Measurements from ENCODE around the gene TPO.
"Not testable (repeated sequence)": the region's sequence is repeated elsewhere in the genome, so short reads cannot be mapped to it uniquely, and the experiment has no call there.

Gene TPO

GRCh38 chr2:1563084-1563857 lies 150.0 kb downstream of the TPO start:
- no peak for DNase-seq

- peak; percentile 43 for DNase-seq
Measured at GRCh38 chr2:1563943-1564891, 151.0 kb downstream of the TPO start.

- DNase-seq = no peak
Measured at GRCh38 chr2:1567556-1568344, 154.5 kb downstream of the TPO start.

DNA sequence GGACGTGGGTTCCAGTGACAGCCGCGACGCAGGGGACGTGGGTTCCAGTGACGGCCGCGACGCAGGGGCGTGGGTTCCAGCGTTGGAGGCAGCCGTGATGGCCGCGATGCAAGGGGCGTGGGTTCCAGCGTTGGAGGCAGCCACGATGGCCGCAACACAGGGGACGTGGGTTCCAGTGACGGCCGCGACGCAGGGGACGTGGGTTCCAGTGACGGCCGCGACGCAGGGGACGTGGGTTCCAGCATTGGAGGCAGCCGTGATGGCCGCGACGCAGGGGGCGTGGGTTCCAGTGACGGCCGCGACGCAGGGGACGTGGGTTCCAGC lies 155.0 kb downstream of the TPO start:
- DNase-seq = not testable (repeated sequence)

DNA sequence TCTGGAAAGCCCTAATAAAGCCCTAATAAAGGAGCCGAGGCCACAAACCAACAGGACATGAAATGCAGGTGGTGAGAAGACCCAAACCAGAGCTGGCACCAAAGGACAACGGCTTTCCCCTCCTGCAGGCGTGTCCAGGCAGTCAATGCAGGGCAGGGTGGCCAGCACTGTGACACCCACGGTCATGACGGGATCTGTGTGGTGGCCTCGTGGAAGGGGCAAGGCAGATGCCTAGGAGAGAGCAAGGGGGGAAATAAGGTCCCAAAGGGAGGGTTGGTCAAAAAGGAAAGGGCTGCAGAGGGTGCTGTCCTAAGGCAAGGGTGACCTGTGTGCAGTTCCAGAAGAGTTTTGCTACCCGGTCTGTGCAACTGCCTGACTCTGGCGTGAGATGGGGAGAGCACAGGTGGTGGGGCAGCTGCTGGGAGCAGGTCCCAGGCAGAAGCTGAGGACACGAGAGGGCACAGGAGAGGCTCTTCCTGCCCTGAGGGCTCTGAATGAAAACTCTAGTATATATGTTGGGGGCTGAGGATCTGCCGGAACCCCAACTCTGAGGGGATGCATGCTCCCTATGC lies 156.7 kb downstream of the TPO start:
- no peak for DNase-seq

GRCh38 chr2:1571477-1572417 lies 158.5 kb downstream of the TPO start:
- DNase-seq = no peak

- DNase-seq = no peak
Measured at GRCh38 chr2:1572638-1573037, 159.4 kb downstream of the TPO start.

- DNase-seq = no peak
Measured at GRCh38 chr2:1577846-1578245, 164.6 kb downstream of the TPO start.

DNA sequence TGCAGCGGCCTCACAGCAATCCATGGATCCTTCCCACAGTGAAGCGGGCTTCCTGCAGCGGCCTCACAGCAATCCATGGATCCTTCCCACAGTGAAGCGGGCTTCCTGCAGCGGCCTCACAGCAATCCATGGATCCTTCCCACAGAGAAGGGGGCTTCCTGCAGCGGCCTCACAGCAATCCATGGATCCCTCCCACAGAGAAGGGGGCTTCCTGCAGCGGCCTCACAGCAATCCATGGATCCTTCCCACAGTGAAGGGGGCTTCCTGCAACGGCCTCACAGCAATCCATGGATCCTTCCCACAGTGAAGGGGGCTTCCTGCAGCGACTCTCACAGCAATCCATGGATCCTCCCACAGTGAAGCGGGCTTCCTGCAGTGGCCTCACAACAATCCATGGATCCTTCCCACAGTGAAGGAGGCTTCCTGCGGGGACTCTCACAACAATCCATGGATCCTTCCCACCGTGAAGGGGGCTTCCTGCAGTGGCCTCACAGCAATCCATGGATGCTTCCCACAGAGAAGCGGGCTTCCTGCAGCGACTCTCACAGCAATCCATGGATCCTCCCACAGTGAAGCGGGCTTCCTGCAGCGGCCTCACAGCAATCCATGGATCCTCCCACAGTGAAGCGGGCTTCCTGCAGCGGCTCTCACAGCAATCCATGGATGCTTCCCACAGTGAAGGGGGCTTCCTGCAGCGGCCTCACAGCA lies 168.1 kb downstream of the TPO start:
- DNase-seq = not testable (repeated sequence)

GRCh38 chr2:1581965-1582625 lies 168.8 kb downstream of the TPO start:
- no peak for DNase-seq

- no peak for DNase-seq
Measured at GRCh38 chr2:1582891-1583341, 169.7 kb downstream of the TPO start.

GRCh38 chr2:1584051-1584531 lies 170.8 kb downstream of the TPO start:
- DNase-seq = no peak

DNA sequence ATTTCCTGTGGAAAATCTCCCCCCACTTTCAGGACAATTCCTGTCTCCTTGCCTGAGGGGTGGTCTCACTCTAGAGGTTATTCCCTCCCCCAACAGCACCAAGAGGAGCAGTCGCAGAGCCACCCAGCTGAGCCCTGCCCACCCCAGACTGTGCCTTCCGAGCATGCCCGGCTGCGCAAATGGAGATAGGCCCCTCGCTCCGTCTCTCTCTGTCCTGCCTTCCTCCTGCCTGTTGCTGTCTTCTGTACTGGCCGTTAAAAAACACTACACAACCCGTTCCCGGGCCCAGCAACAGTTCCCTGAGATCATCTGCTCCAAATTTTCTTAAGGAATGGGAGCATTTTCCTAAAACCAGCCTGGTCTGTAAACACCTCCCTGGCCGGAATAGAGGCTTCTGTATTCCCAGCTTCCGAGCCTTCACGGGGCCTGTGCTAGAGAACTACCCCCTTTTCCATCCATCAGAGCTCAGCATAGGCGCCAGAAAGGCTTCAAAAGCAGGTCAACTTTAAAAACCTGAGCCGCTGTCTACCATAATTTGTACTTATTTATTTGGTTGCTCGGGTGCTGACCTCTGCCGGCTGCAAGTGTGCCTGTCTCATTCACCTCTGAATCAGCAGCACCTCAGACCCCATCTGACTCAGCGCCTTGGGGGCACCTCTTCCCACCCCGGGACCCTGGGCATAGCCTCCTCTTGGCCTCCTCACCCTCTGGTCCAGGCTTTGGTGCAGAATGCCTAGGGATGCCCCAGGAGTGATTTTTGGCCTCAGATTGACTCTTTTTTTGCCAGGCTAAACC lies 171.6 kb downstream of the TPO start:
- DNase-seq = no peak

DNA sequence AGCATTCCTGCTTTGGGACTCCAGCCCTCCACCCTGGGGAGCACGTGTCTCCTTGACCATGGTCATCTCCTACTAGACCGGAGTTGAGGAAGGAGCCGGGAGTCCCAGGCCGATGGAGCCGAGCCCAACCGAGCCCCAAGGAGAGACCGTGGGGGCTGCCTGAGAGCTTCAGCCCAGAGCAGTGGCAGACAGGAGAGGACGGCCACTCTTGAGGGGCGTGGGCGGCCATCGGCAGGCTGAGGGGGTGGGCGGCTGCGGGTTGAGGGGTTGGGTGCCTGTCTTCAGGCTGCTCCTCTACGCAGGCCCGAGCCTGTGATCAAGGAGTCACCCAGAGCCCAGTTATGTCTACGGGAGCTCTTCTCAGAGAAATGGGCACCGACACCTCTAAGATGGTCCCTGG lies 172.4 kb downstream of the TPO start:
- DNase-seq = no peak

DNA sequence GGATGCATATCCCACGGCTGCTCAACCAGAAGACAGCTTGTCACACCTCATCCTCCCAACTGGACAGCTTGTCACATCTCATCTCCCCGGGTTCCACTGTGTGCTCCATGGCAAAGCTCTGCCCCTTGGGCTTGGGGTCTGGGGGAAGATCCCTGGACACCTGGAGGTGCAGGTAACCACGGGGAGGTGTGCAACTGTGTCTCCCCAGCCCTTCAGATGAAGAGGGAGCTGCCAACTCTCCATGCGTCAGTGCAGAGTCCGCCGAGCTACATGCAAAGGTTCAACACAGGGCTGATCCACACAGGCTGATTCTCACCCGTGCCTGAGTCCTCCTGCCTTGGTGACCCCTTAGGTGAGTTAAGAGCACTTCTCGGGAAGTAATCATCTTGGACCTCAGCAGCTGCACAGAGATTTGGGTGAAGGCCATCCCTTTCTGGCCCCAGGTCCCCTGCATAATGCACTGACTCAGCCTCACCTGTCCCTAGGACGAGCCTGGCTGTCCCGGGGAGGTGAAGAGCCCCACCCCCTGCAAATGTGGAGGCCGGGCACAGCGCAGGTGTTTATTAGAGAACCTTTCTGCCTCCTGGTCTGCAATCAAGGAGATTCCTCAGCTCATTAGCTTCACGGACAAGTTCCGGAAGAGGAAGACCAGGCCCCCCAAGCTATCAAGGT lies 173.1 kb downstream of the TPO start:
- no peak for DNase-seq

- DNase-seq = no peak
Measured at GRCh38 chr2:1586923-1587840, 173.9 kb downstream of the TPO start.
